Activated CD4-positive, alpha-beta T cell treated with anti-CD3 and anti-CD28 coated beads for 1 hour (primary cell): Measurements from ENCODE around the gene TMC4.

ENCODE experiments used
- DNase-seq: peaks from one replicate; pipeline ENCODE4 v3.0.0-alpha.2; 2020

Gene TMC4

DNA sequence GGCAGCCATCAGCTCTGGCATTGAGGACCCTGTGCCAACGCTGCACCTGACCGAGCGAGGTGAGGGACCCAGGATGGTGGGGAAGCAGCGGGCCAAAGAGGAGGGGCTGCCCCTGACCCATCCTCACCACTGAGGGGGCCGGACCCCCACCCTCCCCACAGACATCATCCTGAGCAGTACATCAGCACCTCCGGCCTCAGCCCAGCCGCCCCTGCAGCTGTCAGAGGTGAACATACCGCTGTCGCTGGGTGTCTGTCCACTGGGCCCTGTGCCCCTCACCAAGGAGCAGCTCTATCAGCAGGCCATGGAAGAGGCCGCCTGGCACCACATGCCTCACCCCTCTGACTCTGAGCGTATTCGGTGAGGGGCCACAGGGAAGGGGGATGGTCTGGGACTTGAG, 20.7 kb downstream of the TMC4 start:
- no peak for DNase-seq

DNA sequence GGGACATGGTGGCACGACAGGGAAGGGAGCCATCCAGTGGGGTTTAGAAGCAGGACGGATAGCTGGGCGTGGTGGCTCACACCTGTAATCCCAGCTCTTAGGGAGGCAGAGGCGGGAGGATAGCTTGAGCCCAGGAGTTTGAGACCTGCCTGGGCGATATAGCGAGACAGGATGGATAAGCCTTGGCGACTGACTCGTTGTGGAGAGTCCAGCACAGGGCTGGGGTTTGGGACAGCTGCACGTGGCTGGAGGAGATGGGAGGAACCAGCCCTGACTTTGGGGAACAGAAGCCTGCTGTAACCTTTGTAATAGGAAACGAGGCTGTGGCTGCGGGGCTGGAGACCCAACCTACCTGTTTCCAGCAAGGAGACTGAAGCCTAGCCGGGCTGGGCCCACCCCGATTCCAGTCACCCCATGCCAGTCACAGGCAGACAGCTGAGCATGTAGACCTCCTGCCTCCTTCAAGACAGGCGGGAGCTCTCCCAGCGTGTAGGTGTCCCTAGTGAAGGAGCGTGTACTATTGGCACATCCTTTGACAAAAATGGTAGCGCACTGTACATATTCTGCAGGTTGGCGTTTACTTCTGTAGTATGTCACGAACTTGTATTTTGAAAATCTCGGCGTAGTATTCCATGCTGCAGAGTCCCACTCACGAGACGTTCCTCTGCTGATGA, 21.5 kb downstream of the TMC4 start:
- no peak for DNase-seq

DNA sequence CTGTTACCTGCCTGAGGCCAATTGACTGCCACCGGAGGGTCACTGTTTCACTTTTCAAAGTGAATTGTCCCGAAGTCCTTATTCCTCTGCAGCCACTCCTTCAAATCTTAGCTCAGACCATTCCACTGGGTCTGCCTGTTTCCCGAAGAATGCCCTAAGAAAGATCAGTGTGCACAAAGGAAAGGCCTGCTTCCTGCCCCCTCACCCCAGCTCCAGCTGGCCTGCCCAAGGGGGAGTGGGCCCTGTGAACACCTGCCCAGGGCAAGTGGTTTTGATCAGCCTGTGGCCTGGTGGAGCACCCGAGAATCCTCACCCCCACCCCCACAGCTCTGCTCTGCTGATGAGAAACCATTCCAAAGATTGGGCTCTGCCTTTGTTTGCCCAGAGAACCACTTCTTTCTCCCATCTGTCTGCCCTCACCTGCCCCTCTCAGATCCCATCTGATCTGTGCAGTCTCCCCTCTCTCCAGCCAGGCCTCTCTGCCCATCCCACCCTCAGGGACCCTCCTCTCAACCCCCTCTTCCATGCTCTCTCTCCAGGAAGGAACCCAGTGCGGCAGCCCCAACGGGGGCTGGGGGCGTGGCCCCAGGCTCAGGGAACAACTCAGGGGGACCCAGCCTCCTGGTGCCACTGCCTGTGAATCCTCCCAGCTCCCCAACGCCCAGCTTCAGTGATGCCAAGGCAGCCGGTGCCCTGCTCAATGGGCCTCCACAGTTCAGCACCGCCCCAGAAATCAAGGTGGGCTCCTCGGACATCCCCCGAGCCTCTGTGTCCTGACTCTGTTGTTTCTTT, 23.7 kb downstream of the TMC4 start:
- DNase-seq, result no peak

DNA sequence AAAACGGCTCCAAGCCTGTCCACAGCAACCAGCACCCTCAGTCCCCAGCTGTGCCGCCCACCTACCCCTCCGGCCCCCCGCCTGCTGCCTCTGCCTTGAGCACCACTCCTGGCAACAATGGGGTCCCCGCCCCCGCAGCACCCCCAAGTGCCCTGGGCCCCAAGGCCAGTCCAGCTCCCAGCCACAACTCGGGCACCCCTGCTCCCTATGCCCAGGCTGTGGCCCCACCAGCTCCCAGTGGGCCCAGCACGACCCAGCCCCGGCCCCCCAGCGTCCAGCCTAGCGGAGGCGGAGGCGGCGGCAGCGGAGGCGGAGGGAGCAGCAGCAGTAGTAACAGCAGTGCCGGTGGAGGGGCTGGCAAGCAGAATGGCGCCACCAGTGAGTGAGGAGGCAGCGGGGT, 24.8 kb downstream of the TMC4 start:
- DNase-seq, result no peak

DNA sequence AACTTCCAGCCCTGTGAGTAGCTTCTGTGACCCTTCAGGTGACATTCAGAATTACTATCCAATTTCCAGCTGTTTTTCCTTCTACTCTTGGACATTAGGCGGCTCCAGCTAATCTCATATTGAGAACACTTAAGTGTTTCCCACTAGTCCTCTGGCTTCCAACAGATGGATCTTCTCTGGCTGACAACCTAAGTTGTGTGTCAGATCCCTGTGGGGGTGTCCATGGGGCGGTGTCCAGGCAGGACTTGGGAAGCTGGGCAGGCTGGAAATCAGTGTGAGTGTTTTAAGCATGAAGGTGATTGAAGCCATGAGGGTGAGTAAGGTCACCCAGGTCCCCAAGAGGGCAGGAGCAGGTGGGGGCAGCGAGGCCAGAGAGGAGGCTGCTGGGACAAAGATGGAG, 25.3 kb downstream of the TMC4 start:
- no peak for DNase-seq

DNA sequence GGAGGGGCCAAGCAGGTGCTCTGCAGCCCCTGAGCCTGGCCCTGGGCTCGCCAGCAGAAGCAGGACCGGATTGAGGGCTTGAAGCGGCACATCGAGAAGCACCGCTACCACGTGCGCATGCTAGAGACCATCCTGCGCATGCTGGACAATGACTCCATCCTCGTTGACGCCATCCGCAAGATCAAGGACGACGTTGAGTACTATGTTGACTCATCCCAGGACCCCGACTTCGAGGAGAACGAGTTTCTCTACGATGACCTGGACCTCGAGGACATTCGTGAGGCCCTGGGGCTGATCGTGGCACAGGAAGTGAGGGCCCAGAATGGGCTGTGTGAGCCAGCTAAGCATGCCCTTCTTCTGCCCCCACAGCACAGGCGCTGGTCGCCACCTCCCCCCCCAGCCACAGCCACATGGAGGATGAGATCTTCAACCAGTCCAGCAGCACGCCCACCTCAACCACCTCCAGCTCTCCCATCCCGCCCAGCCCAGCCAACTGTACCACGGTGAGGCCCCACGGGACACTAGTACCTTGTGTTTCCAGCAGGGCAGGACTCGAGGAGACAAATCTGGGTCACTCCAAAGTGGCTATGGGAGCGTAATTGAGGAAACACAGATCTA, 27.3 kb downstream of the TMC4 start:
- DNase-seq, result no peak

DNA sequence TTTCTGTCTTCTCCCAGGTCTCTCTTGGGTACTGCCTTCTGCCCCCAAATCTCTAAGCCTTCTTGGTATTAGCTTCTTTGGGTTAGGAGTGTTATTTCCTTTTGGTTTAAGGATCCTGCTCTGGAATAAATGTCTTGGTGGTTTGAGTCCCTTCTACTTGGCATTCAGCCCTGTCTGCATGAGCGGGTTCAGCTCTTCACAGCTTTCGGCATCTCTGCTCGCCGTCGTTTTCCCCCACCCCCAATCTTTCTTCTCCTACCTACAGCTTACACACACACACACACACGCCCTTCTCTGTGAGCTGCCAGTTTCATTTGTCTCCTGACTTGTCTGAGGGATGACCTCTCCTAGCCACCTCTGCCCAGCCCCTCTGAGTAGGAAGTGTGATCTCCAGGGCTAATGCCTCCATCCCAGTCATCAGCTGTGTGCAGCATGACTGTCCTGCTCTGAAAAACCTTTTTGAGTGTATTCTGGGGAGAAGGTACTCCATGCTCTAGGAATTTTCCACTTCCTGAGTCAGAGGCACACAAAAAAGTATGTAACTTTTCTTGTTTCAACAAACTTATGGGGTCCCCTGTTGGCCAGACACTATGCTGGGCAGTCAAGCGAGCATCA, 30.7 kb downstream of the TMC4 start:
- DNase-seq, result no peak

DNA sequence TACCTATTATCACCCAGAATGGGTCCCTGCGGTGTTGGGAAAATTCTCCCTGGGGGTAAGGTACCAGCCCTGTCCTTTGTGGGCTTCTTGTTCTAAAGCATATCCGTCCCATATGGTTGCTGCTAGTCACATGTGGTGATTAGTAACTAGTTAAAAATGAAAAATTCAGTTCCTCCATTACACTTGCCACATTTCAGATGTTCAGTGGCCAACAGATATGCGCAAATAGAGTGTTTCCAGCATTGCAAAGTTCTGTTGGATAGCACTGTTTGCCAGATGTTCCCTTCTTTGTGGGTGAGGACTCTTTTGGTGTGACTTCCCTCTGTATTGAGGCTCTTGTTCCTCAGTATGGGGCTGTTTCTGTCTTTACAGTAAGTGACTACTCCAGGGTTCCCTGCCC, 31.6 kb downstream of the TMC4 start:
- DNase-seq, result no peak

DNA sequence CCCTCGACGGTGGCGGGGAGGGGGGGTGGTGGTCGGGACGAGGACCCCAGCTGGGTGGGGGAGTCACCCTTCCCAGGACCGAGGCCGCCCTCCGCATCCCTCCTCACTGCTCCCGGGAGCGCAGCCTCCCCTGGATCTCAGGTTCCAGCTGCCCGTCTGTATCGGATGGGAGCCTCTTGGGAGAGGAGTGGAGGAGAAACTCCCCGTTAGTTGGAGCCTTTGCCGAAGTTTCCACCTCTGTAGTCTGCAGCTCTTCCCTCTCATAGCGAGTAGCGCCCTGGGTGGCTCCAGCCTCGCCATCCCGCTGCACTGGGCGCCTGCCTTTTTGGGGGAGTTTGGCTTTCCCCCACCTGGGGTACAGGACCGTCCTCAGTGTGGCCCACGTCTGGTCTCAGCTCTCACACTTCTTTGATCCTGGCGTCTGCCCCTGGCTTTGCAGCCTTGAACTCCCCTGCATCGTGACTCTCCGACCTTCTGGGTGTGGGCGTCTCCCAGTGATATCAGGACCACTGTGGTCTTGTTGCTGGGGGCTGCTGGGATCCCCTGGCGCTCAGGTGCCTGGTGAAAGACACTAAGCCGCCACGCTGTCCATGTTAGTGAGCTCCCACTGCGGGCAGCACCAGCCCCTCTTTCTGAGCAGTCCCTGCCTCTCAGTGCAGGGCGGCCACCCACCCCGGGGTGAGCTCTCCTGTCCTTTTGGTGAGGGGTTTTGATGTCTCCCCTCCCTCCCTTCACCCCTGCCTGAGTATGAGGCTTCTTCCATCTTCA, 34.3 kb downstream of the TMC4 start:
- DNase-seq, result no peak

DNA sequence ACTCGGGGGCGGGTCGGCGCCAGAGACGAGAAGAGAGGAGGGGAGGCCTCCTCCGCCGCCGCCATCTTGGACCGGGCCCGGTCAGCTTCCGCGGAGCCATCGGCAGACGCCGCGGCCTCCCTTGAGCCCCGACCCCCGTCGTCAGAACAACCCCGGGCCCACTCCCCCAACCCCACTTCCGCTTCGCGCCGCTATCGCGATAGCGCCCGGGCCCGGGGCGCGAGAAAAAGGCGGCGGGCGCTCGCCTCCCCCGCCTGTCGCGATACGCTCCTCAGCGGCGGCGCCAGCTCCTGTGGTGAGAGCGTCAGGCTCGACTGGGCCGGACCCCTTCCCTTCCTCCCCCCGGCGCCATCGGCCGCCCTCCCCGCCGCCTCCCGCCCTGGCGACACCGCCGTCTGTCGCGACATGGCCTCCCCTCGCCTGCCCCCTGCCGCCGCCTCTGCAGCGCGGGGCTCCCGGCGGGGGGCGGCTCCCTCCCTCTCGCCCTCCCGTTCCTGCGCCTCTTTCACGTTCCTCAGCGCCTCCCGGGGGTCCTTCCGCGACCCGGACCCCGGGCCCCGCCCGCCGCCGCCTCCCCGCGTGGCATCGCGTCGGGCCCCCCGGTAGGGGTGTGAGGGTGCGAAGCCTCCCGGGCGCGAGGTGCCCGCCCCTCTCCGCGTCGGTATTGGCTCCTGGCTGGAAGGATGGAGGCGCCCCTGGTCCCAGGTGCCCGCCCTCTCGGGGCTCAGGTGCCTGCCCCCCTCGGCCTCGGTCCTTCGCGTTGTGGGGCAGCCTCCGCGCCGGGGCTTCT, 35.1 kb downstream of the TMC4 start, which contains the start of gene CNOT3:
Gene CNOT3, plus strand, starts transcription at position 64 of the 790 bp plus-strand sequence. CDS start 5,217 bp downstream, outside the sequence.
- DNase-seq, result no peak

DNA sequence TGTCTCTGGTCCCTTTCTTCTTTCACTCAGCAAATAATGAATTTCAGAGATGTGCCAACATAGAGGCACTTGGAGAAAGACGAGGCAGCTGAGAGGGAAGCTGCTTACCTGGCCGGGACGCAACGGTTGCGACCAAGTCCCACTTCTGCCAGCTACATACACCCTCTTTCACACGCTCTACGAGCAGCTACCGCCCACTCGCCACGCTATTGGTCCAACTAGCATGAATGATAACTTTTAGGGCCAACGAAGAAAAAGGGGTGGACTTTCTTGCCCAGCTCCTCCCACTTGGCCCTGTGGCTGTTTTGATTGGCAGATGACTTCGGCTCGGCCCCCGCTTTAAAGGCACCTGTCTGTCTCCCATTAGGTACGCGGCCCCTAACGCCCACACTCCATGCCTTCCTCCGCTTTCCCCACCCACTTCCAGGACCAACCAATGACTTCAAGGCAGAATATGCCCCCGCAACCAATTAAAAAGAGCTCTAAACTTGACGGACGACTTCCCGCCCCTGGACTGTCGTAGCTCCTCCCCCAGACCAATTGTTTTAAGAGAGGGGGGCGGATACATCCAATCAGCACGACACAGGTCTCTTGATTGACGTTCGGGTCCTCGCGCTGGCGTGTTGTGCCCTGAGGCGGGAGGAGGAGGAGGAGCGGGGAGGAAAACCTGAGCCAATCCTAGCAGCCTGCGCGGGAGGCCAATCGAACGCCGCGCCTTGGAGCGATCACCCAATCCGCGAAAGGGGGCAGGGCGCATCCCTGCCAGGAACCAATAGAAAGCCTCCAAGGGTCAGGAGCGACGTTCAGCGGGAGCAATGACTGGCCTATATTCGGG, 35.9 kb downstream of the TMC4 start:
- DNase-seq, result peak; percentile 99

DNA sequence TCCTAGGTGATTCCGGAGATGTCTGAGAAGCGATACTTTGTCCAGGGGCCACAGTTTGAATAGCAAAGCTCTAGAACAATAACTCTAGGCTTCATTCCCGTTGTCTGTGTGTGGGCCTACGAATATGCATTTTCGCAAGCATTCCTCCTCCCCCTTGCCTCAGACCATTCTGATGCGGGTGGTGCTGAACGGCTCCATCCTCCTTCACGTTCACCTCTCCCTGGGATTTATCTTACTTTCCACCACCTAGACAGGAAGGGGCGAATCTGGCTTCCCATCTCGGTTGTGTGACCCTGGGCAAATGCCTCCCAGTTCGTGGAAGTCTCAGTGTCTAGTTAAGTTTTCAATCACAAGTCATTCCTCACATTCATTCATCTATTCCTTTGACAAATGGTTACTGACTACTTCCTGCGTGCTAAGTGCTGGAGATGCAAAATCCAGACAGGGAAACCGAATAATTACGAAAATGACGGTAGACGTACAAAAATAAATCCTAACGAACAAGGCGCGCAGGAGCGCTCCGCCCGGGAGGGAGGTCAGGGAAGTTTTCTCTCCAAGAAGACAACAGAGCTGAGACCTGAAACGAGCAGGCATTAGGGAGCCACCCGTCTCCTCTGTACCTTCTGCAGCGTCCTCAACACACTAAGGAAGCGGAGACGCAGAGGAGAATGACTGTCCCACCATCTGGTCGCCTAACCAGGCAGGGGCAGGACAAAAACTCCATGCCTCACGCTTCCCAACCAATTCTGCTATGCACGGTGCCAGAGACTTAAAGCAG, 36.7 kb downstream of the TMC4 start:
- no peak for DNase-seq

DNA sequence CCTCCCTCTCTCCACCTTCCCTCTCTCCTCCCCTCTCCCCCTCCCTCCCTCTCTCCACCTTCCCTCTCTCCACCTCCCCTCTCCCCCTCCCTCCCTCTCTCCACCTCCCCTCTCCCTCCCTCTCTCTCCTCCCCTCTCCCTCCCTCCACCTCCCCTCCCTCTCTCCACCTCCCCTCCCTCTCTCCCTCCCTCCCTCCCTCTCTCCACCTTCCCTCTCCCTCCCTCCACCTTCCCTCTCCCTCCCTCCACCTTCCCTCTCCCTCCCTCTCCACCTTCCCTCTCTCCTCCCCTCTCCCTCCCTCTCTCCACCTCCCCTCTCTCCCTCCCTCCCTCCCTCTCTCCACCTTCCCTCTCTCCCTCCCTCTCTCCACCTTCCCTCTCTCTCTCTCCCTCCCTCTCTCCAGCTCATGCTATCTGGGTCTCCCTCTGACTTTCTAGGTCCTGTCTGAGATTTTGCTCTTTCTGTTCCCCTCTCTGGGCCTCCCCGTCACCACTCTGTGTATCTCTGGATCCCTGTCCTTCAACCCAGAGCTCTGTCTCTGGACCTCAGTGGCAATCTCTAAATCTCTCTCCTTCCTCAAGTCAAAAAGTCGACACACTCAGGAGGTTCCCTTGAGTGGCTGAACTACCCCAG, 38.9 kb downstream of the TMC4 start:
- no peak for DNase-seq

DNA sequence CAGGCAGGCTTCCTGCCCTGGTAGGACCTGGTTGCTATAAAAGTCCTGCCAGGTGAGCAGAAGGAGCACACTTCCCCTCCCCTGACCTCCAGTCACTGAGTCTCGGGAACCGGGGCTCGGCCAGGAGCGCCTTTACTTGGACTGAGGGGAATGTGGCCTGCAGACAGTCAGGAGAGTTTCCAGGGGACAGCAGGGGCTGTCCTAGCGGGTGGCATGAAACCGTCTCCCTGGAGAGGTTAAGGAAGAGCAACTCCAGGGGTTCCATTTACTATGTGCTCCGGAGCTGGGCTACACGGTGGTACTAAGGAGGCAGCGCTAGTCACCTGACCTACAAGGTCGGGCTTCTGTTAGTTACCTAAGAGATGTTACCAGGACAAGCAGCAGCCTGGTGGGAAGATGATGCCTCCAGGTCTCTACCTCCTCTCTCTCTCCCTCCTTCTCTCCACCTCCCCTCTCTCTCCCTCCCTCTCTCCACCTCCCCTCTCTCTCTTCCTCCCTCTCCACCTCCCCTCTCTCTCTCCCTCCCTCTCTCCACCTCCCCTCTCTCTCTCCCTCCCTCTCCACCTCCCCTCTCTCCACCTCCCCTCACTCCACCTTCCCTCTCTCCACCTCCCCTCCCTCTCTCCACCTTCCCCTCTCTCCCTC, 39.5 kb downstream of the TMC4 start:
- no peak for DNase-seq

DNA sequence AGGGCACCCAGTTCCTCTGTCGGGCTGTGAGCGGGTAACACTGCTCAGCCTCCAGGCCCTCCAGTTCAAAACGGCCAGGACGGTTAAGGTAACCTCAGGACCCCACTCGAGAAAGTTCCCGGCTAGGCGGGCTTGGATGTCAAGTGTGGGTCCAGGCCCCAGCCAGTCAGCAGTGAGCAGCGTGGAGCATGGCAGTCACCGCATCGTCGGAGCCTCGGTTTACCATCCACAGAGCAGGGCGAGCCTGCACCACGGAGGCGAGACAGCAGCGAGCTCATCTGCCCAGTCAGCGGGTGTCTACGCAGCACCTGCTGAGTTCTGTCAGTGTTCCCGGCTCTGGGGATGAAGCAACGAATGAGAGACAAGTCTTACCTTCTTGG, 43.4 kb downstream of the TMC4 start:
- DNase-seq, result no peak

DNA sequence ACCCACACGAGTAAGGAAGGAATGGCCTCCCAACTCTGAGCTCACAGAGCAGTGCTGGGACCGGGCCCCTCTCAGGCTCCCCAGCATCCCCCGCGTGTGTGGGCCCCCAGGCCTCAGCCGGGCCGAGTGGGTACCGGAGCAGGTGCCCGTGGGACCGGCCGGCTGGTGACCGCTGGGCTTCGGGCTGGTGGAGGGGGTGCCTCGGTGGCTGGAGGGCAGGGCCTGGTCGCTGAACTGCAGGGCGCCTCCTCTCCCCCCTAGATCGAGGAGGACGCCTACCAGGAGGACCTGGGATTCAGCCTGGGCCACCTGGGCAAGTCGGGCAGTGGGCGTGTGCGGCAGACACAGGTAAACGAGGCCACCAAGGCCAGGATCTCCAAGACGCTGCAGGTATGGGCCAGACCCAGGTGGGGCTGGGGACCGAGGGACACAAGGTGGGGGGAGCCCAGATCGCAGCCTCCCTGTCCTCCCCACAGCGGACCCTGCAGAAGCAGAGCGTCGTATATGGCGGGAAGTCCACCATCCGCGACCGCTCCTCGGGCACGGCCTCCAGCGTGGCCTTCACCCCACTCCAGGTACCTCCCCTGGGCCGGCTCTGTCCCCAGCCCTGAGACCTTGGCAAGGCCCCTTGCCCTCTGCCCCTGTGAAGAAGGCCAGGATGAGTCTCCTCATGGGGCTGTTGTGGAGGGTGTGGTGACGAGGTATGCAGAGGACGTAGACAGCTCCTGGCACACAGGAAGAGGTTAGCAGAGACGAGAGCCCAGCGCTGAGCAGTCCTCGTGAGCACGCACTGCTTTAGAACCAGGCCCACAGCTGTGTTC, 44.0 kb downstream of the TMC4 start:
- no peak for DNase-seq

DNA sequence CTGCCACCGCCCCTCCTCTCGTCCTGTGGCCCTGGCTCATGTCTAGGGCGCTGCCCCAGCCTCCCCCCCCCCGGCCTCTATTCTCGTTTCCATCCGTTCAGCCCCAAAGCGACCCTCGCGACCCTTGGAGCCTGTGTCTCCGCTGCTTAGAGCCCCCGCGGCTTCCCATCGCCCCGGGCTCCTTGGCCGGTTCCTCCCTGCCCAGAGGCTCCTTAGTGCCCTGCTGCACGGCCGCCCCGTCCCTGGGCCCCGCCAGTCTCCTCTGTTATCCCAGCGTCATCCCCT, 44.6 kb downstream of the TMC4 start:
- no peak for DNase-seq

DNA sequence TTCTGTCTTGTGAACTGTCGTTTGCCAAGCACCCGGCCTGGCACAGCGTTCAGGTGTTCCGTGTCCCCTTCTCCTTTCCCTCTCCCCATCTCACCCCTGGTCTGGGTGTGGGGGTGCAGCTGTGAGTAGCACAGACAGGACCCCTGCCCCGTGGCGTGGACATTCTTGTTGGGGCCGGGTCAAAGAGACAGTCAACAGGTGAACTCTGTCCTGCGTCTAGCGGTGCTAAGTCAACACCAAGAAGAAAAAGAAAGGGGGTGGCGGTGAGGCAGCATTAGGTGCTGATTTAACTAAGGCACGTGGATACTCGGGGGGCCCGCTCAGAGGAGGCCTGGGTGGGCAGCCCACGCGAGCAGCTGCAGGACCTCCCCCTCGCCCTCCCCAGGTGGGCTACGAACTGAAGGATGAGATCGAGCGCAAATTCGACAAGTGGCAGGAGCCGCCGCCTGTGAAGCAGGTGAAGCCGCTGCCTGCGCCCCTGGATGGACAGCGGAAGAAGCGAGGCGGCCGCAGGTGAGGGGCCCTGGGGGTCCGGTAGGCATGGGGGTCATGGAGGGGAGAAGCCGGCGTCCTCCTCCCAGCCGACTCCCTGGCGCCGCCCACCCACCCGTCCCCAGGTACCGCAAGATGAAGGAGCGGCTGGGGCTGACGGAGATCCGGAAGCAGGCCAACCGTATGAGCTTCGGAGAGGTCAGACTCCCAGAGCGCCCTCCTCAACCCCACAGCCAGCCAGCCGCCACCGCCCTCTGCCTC, 45.1 kb downstream of the TMC4 start:
- DNase-seq, result no peak
